H9 (cell line): ENCODE measurements around the gene PFKL. TPM values are rescaled to one million over a fixed set of nuclear protein-coding genes. Genes with fewer than 3 reads are reported as not detected.

ENCODE experiments used
- DNase-seq: peaks from one replicate; pipeline ENCODE4 v3.0.0-alpha.2; 2017
- H2AFZ ChIP-seq: one replicate; pipeline ENCODE4 v1.6.1; 2013; ENCODE audit warnings: mild to moderate bottlenecking, low read length, control low read depth, moderate library complexity
- H2AK5ac ChIP-seq: 2 replicates; pipeline ENCODE4 v1.6.1; 2013; ENCODE audit warnings: low read length, control low read depth, mixed read lengths; ENCODE audit not compliant: insufficient read length
- H2BK120ac ChIP-seq: one replicate; pipeline ENCODE4 v1.6.1; 2013; ENCODE audit warnings: low read depth, mild to moderate bottlenecking, low read length, control low read depth, inconsistent platforms; ENCODE audit not compliant: poor library complexity, severe bottlenecking
- H2BK12ac ChIP-seq: 2 replicates; pipeline ENCODE4 v1.6.1; 2013; ENCODE audit warnings: low read length, control low read depth, mixed read lengths, low read depth; ENCODE audit not compliant: insufficient read length
- H2BK15ac ChIP-seq: 2 replicates; pipeline ENCODE4 v1.6.1; 2013; ENCODE audit warnings: low read depth, low read length, control low read depth
- H2BK20ac ChIP-seq: one replicate; pipeline ENCODE4 v1.6.1; 2013; ENCODE audit warnings: low read depth, mild to moderate bottlenecking, low read length, control low read depth, inconsistent platforms; ENCODE audit not compliant: poor library complexity, severe bottlenecking
- H2BK5ac ChIP-seq: 2 replicates; pipeline ENCODE4 v1.6.1; 2013; ENCODE audit warnings: low read length, control low read depth, mixed read lengths; ENCODE audit not compliant: insufficient read length
- H3K14ac ChIP-seq: 2 replicates; pipeline ENCODE4 v1.6.1; 2013; ENCODE audit warnings: low read length, control low read depth; ENCODE audit not compliant: insufficient read depth
- H3K18ac ChIP-seq: 2 replicates; pipeline ENCODE4 v1.6.1; 2013; ENCODE audit warnings: low read depth, mild to moderate bottlenecking, mixed read lengths, low read length, control low read depth; ENCODE audit not compliant: insufficient read length
- H3K23ac ChIP-seq: 2 replicates; pipeline ENCODE4 v1.6.1; 2013; ENCODE audit warnings: low read length, control low read depth, mixed read lengths, low read depth; ENCODE audit not compliant: insufficient read length
- H3K23me2 ChIP-seq: 2 replicates; pipeline ENCODE4 v1.6.1; 2013; ENCODE audit warnings: low read depth, mild to moderate bottlenecking, mixed read lengths, low read length, control low read depth; ENCODE audit not compliant: insufficient read length, poor library complexity, severe bottlenecking
- H3K27ac ChIP-seq: 2 replicates; pipeline ENCODE4 v1.5.1; 2013; ENCODE audit warnings: low read length, control low read depth, mixed read lengths, low read depth; ENCODE audit not compliant: insufficient read length
- H3K27me3 ChIP-seq: 2 replicates; pipeline ENCODE4 v1.6.1; 2013; ENCODE audit warnings: low read length, control low read depth, inconsistent platforms; ENCODE audit not compliant: insufficient read depth
- H3K4ac ChIP-seq: 2 replicates; pipeline ENCODE4 v1.6.1; 2013; ENCODE audit warnings: low read depth, mild to moderate bottlenecking, control low read depth, inconsistent platforms, low read length, moderate library complexity
- H3K4me1 ChIP-seq: 2 replicates; pipeline ENCODE4 v1.6.1; 2013; ENCODE audit warnings: low read length, control low read depth, inconsistent platforms; ENCODE audit not compliant: insufficient read depth
- H3K4me2 ChIP-seq: 2 replicates; pipeline ENCODE4 v1.6.1; 2013; ENCODE audit warnings: low read length, control low read depth, mixed read lengths; ENCODE audit not compliant: insufficient read length, insufficient read depth
- H3K56ac ChIP-seq: 2 replicates; pipeline ENCODE4 v1.6.1; 2013; ENCODE audit warnings: low read depth, mild to moderate bottlenecking, mixed read lengths, low read length, control low read depth; ENCODE audit not compliant: insufficient read length
- H3K79me1 ChIP-seq: 2 replicates; pipeline ENCODE4 v1.6.1; 2013; ENCODE audit warnings: low read depth, mild to moderate bottlenecking, moderate library complexity, low read length, control low read depth, inconsistent platforms; ENCODE audit not compliant: insufficient read depth, poor library complexity, severe bottlenecking
- H3K79me2 ChIP-seq: 2 replicates; pipeline ENCODE4 v1.6.1; 2013; ENCODE audit warnings: low read length, control low read depth, inconsistent platforms; ENCODE audit not compliant: insufficient read depth
- H3K9ac ChIP-seq: 2 replicates; pipeline ENCODE4 v1.6.1; 2013; ENCODE audit warnings: low read length, control low read depth, mixed read lengths; ENCODE audit not compliant: insufficient read length; ENCODE audit errors: extremely low read depth
- H3K9me3 ChIP-seq: one replicate; pipeline ENCODE4 v1.6.1; 2013; ENCODE audit warnings: low read depth, low read length, inconsistent platforms; ENCODE audit not compliant: control insufficient read depth
- H3T11ph ChIP-seq: one replicate; pipeline ENCODE4 v1.6.1; 2013; ENCODE audit warnings: mild to moderate bottlenecking, low read length, control low read depth, inconsistent platforms
- H4K20me1 ChIP-seq: one replicate; pipeline ENCODE4 v1.6.1; 2013; ENCODE audit not compliant: control insufficient read depth, insufficient read length, insufficient read depth
- H4K5ac ChIP-seq: 2 replicates; pipeline ENCODE4 v1.6.1; 2013; ENCODE audit warnings: low read depth, mild to moderate bottlenecking, mixed read lengths, low read length, control low read depth; ENCODE audit not compliant: insufficient read length
- H4K8ac ChIP-seq: replicated peaks from 2 replicates; pipeline ENCODE4 v1.6.1; 2013; ENCODE audit warnings: low read length, control low read depth, mixed read lengths, low read depth; ENCODE audit not compliant: insufficient read length
- H4K91ac ChIP-seq: 2 replicates; pipeline ENCODE4 v1.6.1; 2013; ENCODE audit warnings: low read depth, mild to moderate bottlenecking, moderate library complexity, mixed read lengths, low read length, control low read depth; ENCODE audit not compliant: insufficient read length
- H3K27ac Mint-ChIP-seq, 3 experiments: 2 replicates in 2 of 3; 3 replicates in 1 of 3; pipeline ENCODE4 v1.8.0; 2020 to 2021; ENCODE audit warnings: mixed read lengths in 3 of 3, mild to moderate bottlenecking in 1 of 3, moderate library complexity in 1 of 3
- H3K27me3 Mint-ChIP-seq: 2 replicates; pipeline ENCODE4 v1.8.0; 2021; ENCODE audit warnings: low read depth, mild to moderate bottlenecking, moderate library complexity, mixed read lengths
- H3K36me3 Mint-ChIP-seq, 3 experiments: 2 replicates in 2 of 3; 3 replicates in 1 of 3; pipeline ENCODE4 v1.8.0; 2020 to 2021; ENCODE audit warnings: low read depth in 3 of 3, mixed read lengths in 3 of 3; ENCODE audit not compliant: insufficient read depth in 1 of 3
- H3K4me1 Mint-ChIP-seq, 2 experiments: 2 replicates each; pipeline ENCODE4 v1.8.0; 2020; ENCODE audit warnings: mixed read lengths in 2 of 2
- H3K4me3 Mint-ChIP-seq, 2 experiments: 2 replicates in 1 of 2; 3 replicates in 1 of 2; pipeline ENCODE4 v1.8.0; 2020 to 2021; ENCODE audit warnings: mild to moderate bottlenecking in 2 of 2, mixed read lengths in 2 of 2, moderate library complexity in 1 of 2
- H3K9me3 Mint-ChIP-seq, 2 experiments: 2 replicates in 1 of 2; 3 replicates in 1 of 2; pipeline ENCODE4 v1.8.0; 2020; ENCODE audit warnings: mild to moderate bottlenecking in 2 of 2, mixed read lengths in 2 of 2, moderate library complexity in 1 of 2
- WGBS: extraction: QIAGEN DNeasy Blood & Tissue Kit; methylation state at CpG from one replicate; pipeline ENCODE4 v1.1.7; 2013; ENCODE audit warnings: missing lambda C conversion rate, low lambda C conversion rate, mixed read lengths; ENCODE audit not compliant: insufficient read length; ENCODE audit errors: extremely low coverage; 5-methylcytosine and 5-hydroxymethylcytosine counted together
- total RNA-seq: library from RNA; stranded (reverse); gene quantifications from 2 replicates; pipeline ENCODE4 v1.2.1, GENCODE V29; 2021
- TF ChIP-seq, protein P1 (sequence below): fragments of 200-600 bp; sonication (generic); conservative IDR thresholded peaks from 3 replicates; pipeline ENCODE4 v1.8.0; 2021; ENCODE audit warnings: antibody characterized with exemption, mild to moderate bottlenecking

PFKL gene
- total RNA-seq, 1 experiment from 2014 or later, result 107 TPM

DNA sequence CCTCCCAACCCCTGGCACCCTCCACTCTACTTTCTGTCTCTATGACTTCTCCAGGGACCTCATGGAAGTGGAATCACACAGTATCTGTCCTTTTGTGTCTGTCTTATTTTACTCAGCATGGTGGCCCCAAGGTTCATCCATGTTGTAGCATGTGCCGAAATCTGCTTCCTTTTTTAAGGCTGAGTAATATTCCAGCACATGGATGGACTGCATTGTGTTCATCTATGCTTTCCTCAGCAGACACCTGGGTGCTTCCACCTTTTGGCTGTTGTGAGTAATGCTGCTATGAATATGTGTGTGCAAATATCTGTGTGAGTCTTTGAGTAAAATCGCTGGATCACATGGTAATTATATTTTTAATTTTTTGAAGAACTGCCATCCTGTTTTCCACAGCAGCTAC is 1.6 kb upstream of the PFKL start:
- Mint-ChIP-seq H3K36me3 (no peaks in the 10 kb centered on the region), H3K4me3 (peak overlapping the region in 1 of 2 experiments; percentile 57; a peak in 2 of 5 replicates), H3K27ac (no peak overlapping the region; a peak in 1 of 7 replicates), H3K9me3 (no peaks in the 10 kb centered on the region), H3K4me1 (peaks cover 10 to 19% of the 10 kb centered on the region in 2 experiments), H3K27me3 (peaks cover 11% of the 10 kb centered on the region)
- no peak overlapping the region for H2BK120ac ChIP-seq
- no peaks in the 10 kb centered on the region for H3K27me3 ChIP-seq
- no peak overlapping the region for H3K14ac ChIP-seq
- no peak overlapping the region for H2BK20ac ChIP-seq
- H3K23ac ChIP-seq, result no peak overlapping the region
- no peak overlapping the region for H4K8ac ChIP-seq
- no peak overlapping the region for H2BK12ac ChIP-seq
- H2BK5ac ChIP-seq, result no peak overlapping the region
- no peak overlapping the region for H3K9ac ChIP-seq
- no peaks in the 10 kb centered on the region for H3K9me3 ChIP-seq
- no peak overlapping the region for H2AFZ ChIP-seq
- H4K20me1 ChIP-seq, result no peaks in the 10 kb centered on the region
- H3K79me2 ChIP-seq, result no peaks in the 10 kb centered on the region
- H3K23me2 ChIP-seq, result peaks cover 5% of the 10 kb centered on the region
- no peak overlapping the region for H3T11ph ChIP-seq
- H3K4me2 ChIP-seq, result no peak overlapping the region
- WGBS, result no CpG with 5 or more reads among the region's 2 CpGs
- no peak overlapping the region for H3K18ac ChIP-seq
- H4K5ac ChIP-seq, result no peak overlapping the region
- H2AK5ac ChIP-seq, result no peak overlapping the region
- DNase-seq, result no peak
- H3K56ac ChIP-seq, result no peak overlapping the region
- no peak overlapping the region for H4K91ac ChIP-seq
- TF ChIP-seq, protein P1, sequence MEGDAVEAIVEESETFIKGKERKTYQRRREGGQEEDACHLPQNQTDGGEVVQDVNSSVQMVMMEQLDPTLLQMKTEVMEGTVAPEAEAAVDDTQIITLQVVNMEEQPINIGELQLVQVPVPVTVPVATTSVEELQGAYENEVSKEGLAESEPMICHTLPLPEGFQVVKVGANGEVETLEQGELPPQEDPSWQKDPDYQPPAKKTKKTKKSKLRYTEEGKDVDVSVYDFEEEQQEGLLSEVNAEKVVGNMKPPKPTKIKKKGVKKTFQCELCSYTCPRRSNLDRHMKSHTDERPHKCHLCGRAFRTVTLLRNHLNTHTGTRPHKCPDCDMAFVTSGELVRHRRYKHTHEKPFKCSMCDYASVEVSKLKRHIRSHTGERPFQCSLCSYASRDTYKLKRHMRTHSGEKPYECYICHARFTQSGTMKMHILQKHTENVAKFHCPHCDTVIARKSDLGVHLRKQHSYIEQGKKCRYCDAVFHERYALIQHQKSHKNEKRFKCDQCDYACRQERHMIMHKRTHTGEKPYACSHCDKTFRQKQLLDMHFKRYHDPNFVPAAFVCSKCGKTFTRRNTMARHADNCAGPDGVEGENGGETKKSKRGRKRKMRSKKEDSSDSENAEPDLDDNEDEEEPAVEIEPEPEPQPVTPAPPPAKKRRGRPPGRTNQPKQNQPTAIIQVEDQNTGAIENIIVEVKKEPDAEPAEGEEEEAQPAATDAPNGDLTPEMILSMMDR, result no peak
- H3K79me1 ChIP-seq, result no peaks in the 10 kb centered on the region
- H3K4ac ChIP-seq, result no peak overlapping the region
- H3K27ac ChIP-seq, result no peak overlapping the region
- no peaks in the 10 kb centered on the region; the same call in 1 of the 2 replicates for H3K4me1 ChIP-seq
- no peak overlapping the region for H2BK15ac ChIP-seq
